GM23338 (cell line): ENCODE measurements around the gene SURF1.

Source experiments
- CREB1 ChIP-seq: fragments of 250-450 bp; sonication (Bioruptor Pico); IDR thresholded peaks from 2 replicates; pipeline ENCODE4 v1.5.0; 2020; ENCODE audit warnings: low read depth, mild to moderate bottlenecking, moderate library complexity
- EZH2 ChIP-seq: fragments of 200-600 bp; sonication (generic); IDR thresholded peaks from one replicate; pipeline ENCODE4 v1.8.0; 2017; ENCODE audit warnings: antibody characterized with exemption, mild to moderate bottlenecking, low read depth; ENCODE audit not compliant: unreplicated experiment
- EZH2phosphoT487 ChIP-seq: fragments of 200-600 bp; sonication (generic); IDR thresholded peaks from one replicate; pipeline ENCODE4 v1.8.1; 2018; ENCODE audit warnings: antibody characterized with exemption; ENCODE audit not compliant: unreplicated experiment
- JUNB ChIP-seq: IDR thresholded peaks from one replicate; pipeline ENCODE4 v1.6.1; 2016; ENCODE audit warnings: antibody characterized with exemption; ENCODE audit not compliant: unreplicated experiment
- POLR2AphosphoS5 ChIP-seq: IDR thresholded peaks from 2 replicates; pipeline ENCODE4 v1.6.1; 2016; ENCODE audit warnings: antibody characterized with exemption, low read depth
- STAT1 ChIP-seq: IDR thresholded peaks from one replicate; pipeline ENCODE4 v1.6.1; 2016; ENCODE audit warnings: antibody characterized with exemption; ENCODE audit not compliant: unreplicated experiment
- ZNF331 ChIP-seq: fragments of 250-450 bp; sonication (Bioruptor Pico); IDR thresholded peaks from 2 replicates; pipeline ENCODE4 v1.5.0; 2020; ENCODE audit warnings: low read depth, mild to moderate bottlenecking, moderate library complexity
- ZNF462 ChIP-seq: fragments of 250-450 bp; sonication (Bioruptor Pico); IDR thresholded peaks from 2 replicates; pipeline ENCODE4 v1.5.0; 2020; ENCODE audit warnings: mild to moderate bottlenecking, moderate library complexity
- TF ChIP-seq, protein P1 (sequence below), 2 experiments: fragments of 200-600 bp in 1 of 2; sonication (generic) in 1 of 2; conservative IDR thresholded peaks; 2 replicates each; pipeline versions ENCODE4 v1.5.1 to v1.6.1; 2016 to 2017; ENCODE audit warnings: antibody characterized with exemption in 2 of 2, low read depth in 2 of 2, mild to moderate bottlenecking in 2 of 2, moderate library complexity in 1 of 2
- TF ChIP-seq, protein P2 (sequence below): IDR thresholded peaks from one replicate; pipeline ENCODE4 v1.6.1; 2018; ENCODE audit warnings: antibody characterized with exemption; ENCODE audit not compliant: unreplicated experiment
- TF ChIP-seq, protein P3 (sequence below): IDR thresholded peaks from 2 replicates; pipeline ENCODE4 v1.6.1; 2016; ENCODE audit warnings: antibody characterized with exemption

- TF ChIP-seq, protein P1, sequence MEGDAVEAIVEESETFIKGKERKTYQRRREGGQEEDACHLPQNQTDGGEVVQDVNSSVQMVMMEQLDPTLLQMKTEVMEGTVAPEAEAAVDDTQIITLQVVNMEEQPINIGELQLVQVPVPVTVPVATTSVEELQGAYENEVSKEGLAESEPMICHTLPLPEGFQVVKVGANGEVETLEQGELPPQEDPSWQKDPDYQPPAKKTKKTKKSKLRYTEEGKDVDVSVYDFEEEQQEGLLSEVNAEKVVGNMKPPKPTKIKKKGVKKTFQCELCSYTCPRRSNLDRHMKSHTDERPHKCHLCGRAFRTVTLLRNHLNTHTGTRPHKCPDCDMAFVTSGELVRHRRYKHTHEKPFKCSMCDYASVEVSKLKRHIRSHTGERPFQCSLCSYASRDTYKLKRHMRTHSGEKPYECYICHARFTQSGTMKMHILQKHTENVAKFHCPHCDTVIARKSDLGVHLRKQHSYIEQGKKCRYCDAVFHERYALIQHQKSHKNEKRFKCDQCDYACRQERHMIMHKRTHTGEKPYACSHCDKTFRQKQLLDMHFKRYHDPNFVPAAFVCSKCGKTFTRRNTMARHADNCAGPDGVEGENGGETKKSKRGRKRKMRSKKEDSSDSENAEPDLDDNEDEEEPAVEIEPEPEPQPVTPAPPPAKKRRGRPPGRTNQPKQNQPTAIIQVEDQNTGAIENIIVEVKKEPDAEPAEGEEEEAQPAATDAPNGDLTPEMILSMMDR (conservative IDR thresholded peaks at IDR 0.05; ENCODE audit: low read depth in 2 of 2) = no peak
- TF ChIP-seq EZH2 (no peak), CREB1 (CRISPR knock-in tag) (no peak), EZH2phosphoT487 (no peak), POLR2AphosphoS5 (no peak), STAT1 (no peak), JUNB (no peak), ZNF331 (CRISPR knock-in tag) (no peak), ZNF462 (CRISPR knock-in tag) (no peak)
- TF ChIP-seq, protein P2, sequence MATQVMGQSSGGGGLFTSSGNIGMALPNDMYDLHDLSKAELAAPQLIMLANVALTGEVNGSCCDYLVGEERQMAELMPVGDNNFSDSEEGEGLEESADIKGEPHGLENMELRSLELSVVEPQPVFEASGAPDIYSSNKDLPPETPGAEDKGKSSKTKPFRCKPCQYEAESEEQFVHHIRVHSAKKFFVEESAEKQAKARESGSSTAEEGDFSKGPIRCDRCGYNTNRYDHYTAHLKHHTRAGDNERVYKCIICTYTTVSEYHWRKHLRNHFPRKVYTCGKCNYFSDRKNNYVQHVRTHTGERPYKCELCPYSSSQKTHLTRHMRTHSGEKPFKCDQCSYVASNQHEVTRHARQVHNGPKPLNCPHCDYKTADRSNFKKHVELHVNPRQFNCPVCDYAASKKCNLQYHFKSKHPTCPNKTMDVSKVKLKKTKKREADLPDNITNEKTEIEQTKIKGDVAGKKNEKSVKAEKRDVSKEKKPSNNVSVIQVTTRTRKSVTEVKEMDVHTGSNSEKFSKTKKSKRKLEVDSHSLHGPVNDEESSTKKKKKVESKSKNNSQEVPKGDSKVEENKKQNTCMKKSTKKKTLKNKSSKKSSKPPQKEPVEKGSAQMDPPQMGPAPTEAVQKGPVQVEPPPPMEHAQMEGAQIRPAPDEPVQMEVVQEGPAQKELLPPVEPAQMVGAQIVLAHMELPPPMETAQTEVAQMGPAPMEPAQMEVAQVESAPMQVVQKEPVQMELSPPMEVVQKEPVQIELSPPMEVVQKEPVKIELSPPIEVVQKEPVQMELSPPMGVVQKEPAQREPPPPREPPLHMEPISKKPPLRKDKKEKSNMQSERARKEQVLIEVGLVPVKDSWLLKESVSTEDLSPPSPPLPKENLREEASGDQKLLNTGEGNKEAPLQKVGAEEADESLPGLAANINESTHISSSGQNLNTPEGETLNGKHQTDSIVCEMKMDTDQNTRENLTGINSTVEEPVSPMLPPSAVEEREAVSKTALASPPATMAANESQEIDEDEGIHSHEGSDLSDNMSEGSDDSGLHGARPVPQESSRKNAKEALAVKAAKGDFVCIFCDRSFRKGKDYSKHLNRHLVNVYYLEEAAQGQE = no peak
- TF ChIP-seq, protein P3, sequence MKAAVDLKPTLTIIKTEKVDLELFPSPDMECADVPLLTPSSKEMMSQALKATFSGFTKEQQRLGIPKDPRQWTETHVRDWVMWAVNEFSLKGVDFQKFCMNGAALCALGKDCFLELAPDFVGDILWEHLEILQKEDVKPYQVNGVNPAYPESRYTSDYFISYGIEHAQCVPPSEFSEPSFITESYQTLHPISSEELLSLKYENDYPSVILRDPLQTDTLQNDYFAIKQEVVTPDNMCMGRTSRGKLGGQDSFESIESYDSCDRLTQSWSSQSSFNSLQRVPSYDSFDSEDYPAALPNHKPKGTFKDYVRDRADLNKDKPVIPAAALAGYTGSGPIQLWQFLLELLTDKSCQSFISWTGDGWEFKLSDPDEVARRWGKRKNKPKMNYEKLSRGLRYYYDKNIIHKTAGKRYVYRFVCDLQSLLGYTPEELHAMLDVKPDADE = no peak
Measured at GRCh38 chr9:133389562-133389961, 33.3 kb upstream of the SURF1 start.
